GM12865 (cell line): ENCODE results near the gene PCDHB5.
"Not testable (repeated sequence)": the region's sequence is repeated elsewhere in the genome, so short reads cannot be mapped to it uniquely, and the experiment has no call there.

ENCODE experiments used
- DNase-seq: peaks from one replicate; pipeline ENCODE4 v3.0.0; 2010; ENCODE audit warnings: low read depth
- H3K4me3 ChIP-seq: 2 replicates; pipeline ENCODE4 v1.5.1; 2011; ENCODE audit warnings: mild to moderate bottlenecking, low read depth, low read length, control low read depth
- CTCF ChIP-seq: IDR thresholded peaks from 2 replicates; pipeline ENCODE4 v1.5.1; 2011; ENCODE audit warnings: low read length, control low read depth, low read depth, inconsistent platforms; ENCODE audit not compliant: insufficient read depth; ENCODE audit errors: missing control alignments

The PCDHB5 gene

GRCh38 chr5:141105350-141105749 is 29.7 kb upstream of the PCDHB5 start:
- DNase-seq, result no peak
- TF ChIP-seq CTCF, result no peak
- H3K4me3 ChIP-seq, result no peak overlapping the region

GRCh38 chr5:141119250-141119649 is 15.8 kb upstream of the PCDHB5 start:
- DNase-seq, result no peak
- H3K4me3 ChIP-seq, result no peak overlapping the region
- no peak for TF ChIP-seq CTCF

GRCh38 chr5:141121563-141121962 is 13.4 kb upstream of the PCDHB5 start, which contains the start of gene PCDHB4:
PCDHB4 (plus strand) TSS chr5:141121818; CDS start chr5:141121999, 181 bp downstream.
- no peak for TF ChIP-seq CTCF
- H3K4me3 ChIP-seq, result no peak within 1 kb of the TSS
- no peak for DNase-seq

GRCh38 chr5:141121985-141122384 is 13.0 kb upstream of the PCDHB5 start:
- no peak for TF ChIP-seq CTCF
- no peak for DNase-seq
- H3K4me3 ChIP-seq, result no peak overlapping the region

- not testable (repeated sequence) for H3K4me3 ChIP-seq, DNase-seq
Measured at GRCh38 chr5:141123396-141124135, 11.4 kb upstream of the PCDHB5 start.

- DNase-seq, result no peak
- no peak for TF ChIP-seq CTCF
- no peak overlapping the region for H3K4me3 ChIP-seq
Measured at GRCh38 chr5:141127305-141127704, 7.7 kb upstream of the PCDHB5 start.

- no peak overlapping the region for H3K4me3 ChIP-seq
- DNase-seq, result no peak
- no peak for TF ChIP-seq CTCF
Measured at GRCh38 chr5:141135718-141136266, 786 bp downstream of the PCDHB5 start.

GRCh38 chr5:141137346-141137745 is 2.3 kb downstream of the PCDHB5 start:
- not testable (repeated sequence) for DNase-seq, H3K4me3 ChIP-seq
